Measurements from ENCODE around the gene TLE2. TPM values are rescaled to one million over a fixed set of nuclear protein-coding genes. Genes with fewer than 3 reads are reported as not detected.
"Not testable (repeated sequence)": the region's sequence is repeated elsewhere in the genome, so short reads cannot be mapped to it uniquely, and the experiment has no call there.

The TLE2 gene
- total RNA-seq, 1 experiment from 2014 or later, result 3.0 TPM

- no peak for TF ChIP-seq CTCF (IDR thresholded peaks at IDR 0.05; ENCODE audit: unreplicated experiment)
- Mint-ChIP-seq H3K27ac (ENCODE audit: low read depth, unreplicated experiment) (no peak overlapping the region), H3K9me3 (ENCODE audit: unreplicated experiment) (no peaks in the 10 kb centered on the region), H3K4me1 (ENCODE audit: insufficient read depth, unreplicated experiment) (peaks cover 12% of the 10 kb centered on the region), H3K27me3 (ENCODE audit: insufficient read depth, unreplicated experiment) (no peaks in the 10 kb centered on the region), H3K4me3 (ENCODE audit: unreplicated experiment) (no peak overlapping the region), H3K36me3 (ENCODE audit: insufficient read depth, unreplicated experiment) (peaks cover 6% of the 10 kb centered on the region)
- ChIA-PET POLR2A (interaction anchor here (0.6 kb wide), 1 partner anchor 512 kb away, joined by 3 read pairs; no protein-coding TSS in a partner anchor), CTCF (interaction anchor here (0.6 kb wide), 1 partner anchor 319 kb away, joined by 3 read pairs; no protein-coding TSS in a partner anchor)
- no peak for DNase-seq (ENCODE audit: unreplicated experiment)
- BruUV-seq (replicated peaks), result no TSS peak
- intact Hi-C loops (cut with micrococcal nuclease), result no loop called here
Measured at GRCh38 chr19:2994588-2995131, 34.4 kb downstream of the TLE2 start.

- H3K36me3 Mint-ChIP-seq (ENCODE audit: insufficient read depth, unreplicated experiment), result peaks cover 6% of the 10 kb centered on the region
- H3K4me3 Mint-ChIP-seq (ENCODE audit: unreplicated experiment), result no peak overlapping the region
- ChIA-PET POLR2A (no interaction called here), CTCF (no interaction called here)
- DNase-seq (ENCODE audit: unreplicated experiment), result no peak
- no peak for TF ChIP-seq CTCF (IDR thresholded peaks at IDR 0.05; ENCODE audit: unreplicated experiment)
- H3K27ac Mint-ChIP-seq (ENCODE audit: low read depth, unreplicated experiment), result no peak overlapping the region
- no peaks in the 10 kb centered on the region for H3K27me3 Mint-ChIP-seq (ENCODE audit: insufficient read depth, unreplicated experiment)
- intact Hi-C loops (cut with micrococcal nuclease), result no loop called here
- H3K4me1 Mint-ChIP-seq (ENCODE audit: insufficient read depth, unreplicated experiment), result peaks cover 12% of the 10 kb centered on the region
- BruUV-seq (replicated peaks), result no TSS peak
- H3K9me3 Mint-ChIP-seq (ENCODE audit: unreplicated experiment), result no peaks in the 10 kb centered on the region
Measured at GRCh38 chr19:2993579-2993978, 35.5 kb downstream of the TLE2 start.

- POLR2A ChIA-PET, result no interaction called here
Measured at GRCh38 chr19:2992958-2993357, 36.1 kb downstream of the TLE2 start.

GRCh38 chr19:2992333-2992732 is 36.7 kb downstream of the TLE2 start:
- H3K4me1 Mint-ChIP-seq (ENCODE audit: insufficient read depth, unreplicated experiment); POLR2A ChIA-PET; H3K9me3 Mint-ChIP-seq (ENCODE audit: unreplicated experiment); CTCF ChIA-PET; BruUV-seq (replicated peaks); H3K36me3 Mint-ChIP-seq (ENCODE audit: insufficient read depth, unreplicated experiment); intact Hi-C loops (cut with micrococcal nuclease); H3K27ac Mint-ChIP-seq (ENCODE audit: low read depth, unreplicated experiment); H3K27me3 Mint-ChIP-seq (ENCODE audit: insufficient read depth, unreplicated experiment); DNase-seq (ENCODE audit: unreplicated experiment); H3K4me3 Mint-ChIP-seq (ENCODE audit: unreplicated experiment): not testable (repeated sequence)

More at GRCh38 chr19:2992958-2993357, 36.1 kb downstream of the TLE2 start:
- TF ChIP-seq CTCF (IDR thresholded peaks at IDR 0.05; ENCODE audit: unreplicated experiment), result no peak
- H3K4me1 Mint-ChIP-seq (ENCODE audit: insufficient read depth, unreplicated experiment), result peaks cover 12% of the 10 kb centered on the region
- H3K27ac Mint-ChIP-seq (ENCODE audit: low read depth, unreplicated experiment), result no peak overlapping the region
- no TSS peak for BruUV-seq (replicated peaks)
- no peaks in the 10 kb centered on the region for H3K27me3 Mint-ChIP-seq (ENCODE audit: insufficient read depth, unreplicated experiment)
- H3K36me3 Mint-ChIP-seq (ENCODE audit: insufficient read depth, unreplicated experiment), result peaks cover 6% of the 10 kb centered on the region
- intact Hi-C loops (cut with micrococcal nuclease), result no loop called here
- CTCF ChIA-PET, result no interaction called here
- no peak overlapping the region for H3K4me3 Mint-ChIP-seq (ENCODE audit: unreplicated experiment)
- no peak for DNase-seq (ENCODE audit: unreplicated experiment)
- H3K9me3 Mint-ChIP-seq (ENCODE audit: unreplicated experiment), result no peaks in the 10 kb centered on the region

All from MCF 10A (cell line).